Renal pelvis (tissue), 4 donors: Measurements from ENCODE around the gene SOBP. TPM values are rescaled to one million over a fixed set of nuclear protein-coding genes. Genes with fewer than 3 reads are reported as not detected.

Experiments
- DNase-seq: peaks from one replicate; pipeline ENCODE4 v3.0.0-alpha.2; 2013
- polyA plus RNA-seq, 3 donors: library from polyadenylated mRNA; unstranded; fragments of 120-200 nt; gene quantifications; one replicate each; pipeline ENCODE4 v1.2.1, GENCODE V29; 2013; ENCODE audit not compliant: insufficient read length in 3 of 3

SOBP gene
- polyA plus RNA-seq, 3 donors = 11.0 to 15.3 (median 12.6) TPM

- peak; percentile 78 for DNase-seq
These were observed 200.2 kb downstream of the SOBP start for GRCh38 chr6:107689951-107690642.

GRCh38 chr6:107690643-107691061, 200.7 kb downstream of the SOBP start:
- peak; percentile 80 for DNase-seq

DNA sequence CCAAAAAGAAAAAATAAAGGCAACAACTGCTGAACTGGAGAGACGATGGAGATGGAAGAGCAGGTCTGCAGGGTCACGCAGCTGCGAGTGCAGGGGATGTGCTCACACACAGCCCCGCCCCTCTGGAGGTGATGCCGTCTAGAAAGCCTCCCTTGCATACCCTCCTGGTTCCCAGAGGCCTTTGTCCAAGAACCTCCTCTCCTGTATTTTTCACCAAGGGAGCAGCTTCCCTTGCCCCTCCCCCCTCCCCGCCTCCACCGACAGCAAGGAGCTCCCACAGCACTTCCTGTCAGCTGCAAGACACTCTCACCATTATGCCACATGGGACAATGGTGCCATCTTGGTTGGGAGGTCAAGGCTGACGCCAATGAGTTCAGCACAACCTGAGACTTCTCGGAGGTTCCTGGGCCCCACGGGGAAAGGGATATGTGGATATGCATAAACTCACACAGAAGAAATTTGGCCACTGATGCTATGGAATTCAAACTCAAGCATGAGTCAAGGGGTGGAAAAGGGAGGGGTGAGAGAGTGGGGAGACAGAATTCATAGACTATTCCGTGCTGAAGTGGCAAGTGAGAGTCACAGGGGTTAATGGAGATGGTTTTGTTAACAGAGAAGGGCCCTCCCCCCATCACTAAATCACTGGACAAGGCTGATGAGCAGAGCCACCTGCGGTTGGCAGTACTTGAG, 201.3 kb downstream of the SOBP start:
- DNase-seq = peak; percentile 82

DNA sequence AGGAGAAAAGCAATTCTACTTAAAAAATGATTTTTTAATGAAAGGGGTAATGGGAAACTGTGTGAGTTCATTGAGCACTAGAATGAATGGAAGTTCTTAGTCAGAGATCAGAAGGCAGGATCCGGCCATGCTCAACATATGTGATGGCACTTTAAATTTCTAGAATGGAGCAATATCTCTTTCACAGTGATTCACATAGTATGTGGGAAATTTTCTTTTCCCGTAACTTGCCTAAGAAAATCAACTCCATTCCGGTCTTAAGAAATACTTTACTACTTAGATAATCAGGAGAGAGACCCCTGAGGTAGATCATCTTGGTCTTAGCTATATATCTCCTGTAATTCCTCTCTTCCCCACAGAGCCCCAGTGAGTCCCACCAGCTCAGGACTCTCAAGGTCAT, 202.4 kb downstream of the SOBP start:
- no peak for DNase-seq

DNA sequence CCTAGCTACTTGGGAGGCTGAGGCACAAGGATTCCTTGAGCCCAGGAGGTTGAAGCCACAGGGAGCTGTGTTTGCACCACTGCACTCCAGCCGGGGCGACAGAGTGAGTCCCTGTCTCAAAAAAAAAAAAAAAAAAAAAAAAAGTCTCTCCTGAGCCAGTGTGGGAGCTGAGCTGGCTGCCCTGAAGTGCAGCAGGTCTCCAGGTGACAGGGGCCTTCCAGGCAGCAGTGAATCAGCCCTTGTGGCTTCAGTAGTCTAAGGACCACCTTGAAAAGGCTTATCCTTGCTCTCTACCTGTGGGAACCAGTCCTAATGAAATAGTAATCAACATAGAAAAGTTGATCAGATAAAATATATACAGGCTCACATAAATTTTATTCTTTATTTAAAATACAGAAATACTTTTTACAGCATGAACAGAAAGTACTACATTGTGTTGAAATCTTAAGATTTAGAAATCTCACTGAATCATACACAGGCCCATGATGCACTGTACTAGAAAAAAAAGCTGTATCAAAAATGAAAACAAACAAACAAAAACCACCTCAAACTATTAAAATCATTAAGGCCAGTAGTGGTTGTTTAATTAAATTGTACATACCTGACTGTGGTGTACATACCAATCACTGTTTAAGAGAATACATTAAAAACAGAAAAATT, 205.3 kb downstream of the SOBP start:
- DNase-seq = no peak

GRCh38 chr6:107697682-107698081, 207.8 kb downstream of the SOBP start:
- no peak for DNase-seq

GRCh38 chr6:107698146-107698545, 208.2 kb downstream of the SOBP start:
- DNase-seq = no peak

- no peak for DNase-seq
These were observed 209.3 kb downstream of the SOBP start for GRCh38 chr6:107699254-107699653.

DNA sequence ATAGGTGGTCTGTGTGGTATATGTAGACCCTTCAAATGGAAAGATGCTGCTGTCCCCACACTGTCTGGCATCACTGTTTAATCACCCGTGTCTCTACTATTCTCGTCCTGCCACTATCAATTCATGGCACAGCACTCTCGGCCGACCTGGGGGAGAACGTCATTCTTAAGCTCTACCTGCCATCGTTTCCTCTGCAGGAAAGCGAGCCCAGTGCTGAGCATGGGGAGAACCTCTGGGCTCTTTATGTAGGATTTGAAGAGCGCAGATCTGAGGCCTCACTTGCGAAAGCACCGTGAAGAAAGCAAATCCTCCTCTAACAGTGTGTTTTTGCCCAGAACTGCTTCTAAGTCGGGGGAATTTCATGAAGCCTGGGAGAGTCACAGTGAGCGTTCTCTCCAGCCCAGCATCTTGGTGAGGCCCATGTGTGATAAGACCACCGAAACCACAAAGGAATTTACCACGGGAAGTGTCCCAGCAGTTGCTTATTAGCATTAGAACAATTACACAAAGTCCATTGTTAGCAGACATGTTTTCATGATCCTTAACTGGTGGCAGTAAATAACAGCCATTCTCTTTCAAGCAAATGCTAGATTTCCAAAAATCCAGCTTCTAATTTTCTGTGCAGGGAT, 209.9 kb downstream of the SOBP start:
- no peak for DNase-seq

- DNase-seq = no peak
These were observed 213.7 kb downstream of the SOBP start for GRCh38 chr6:107703606-107704005.

DNA sequence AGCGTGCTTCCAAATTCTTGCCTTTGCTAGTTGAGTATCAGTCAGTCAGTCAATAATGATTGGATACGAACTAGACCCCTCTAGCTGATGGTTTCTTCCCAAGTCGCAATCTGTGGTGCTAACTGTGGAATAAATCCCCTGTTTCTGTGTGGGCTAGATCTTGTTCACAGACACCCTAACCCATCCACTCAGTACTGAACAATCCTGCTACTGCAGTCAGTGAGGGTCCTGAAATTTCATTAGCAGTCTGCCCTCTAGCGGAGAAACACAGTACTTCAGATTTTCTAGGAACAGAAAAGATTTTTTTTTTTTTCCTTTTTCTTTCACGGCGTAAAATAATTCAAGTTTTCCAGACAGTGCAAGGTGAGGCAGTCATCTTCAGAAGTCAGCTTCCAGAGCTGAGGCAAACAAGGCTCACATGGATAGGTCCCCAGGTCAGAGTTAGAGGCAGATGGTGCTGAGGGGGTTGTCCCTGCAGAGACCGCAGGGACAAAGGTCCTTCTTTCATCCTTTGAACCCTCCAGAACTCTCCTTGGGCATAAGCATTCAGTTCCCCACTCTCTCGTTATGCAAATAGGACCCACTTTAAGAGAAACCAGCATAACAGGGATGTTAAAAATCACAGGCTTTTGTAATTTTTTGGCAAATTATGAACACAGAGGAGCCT, 214.6 kb downstream of the SOBP start:
- peak; percentile 58 for DNase-seq

- DNase-seq = no peak
These were observed 216.7 kb downstream of the SOBP start for GRCh38 chr6:107706516-107707115.

- no peak for DNase-seq
These were observed 217.7 kb downstream of the SOBP start for GRCh38 chr6:107707346-107708275.

DNA sequence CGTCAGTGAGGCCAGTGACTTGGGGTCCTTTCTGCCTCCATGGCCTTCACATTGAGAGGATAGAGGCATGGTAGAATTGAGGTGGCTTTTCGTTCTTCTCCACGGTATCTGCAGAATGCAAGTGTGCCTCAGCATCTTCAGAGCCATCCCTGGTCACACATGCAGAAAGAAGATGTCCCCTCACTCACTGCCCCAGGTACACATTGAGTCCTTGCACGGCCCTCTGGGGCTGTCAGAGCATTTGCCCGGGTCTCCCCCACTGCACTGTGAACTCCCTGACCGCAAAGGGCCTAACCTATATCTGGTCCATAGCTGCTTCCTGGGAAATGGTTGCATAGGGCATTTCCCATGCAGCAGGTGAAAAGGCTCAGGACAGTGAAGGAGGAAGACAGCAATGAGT, 218.5 kb downstream of the SOBP start:
- DNase-seq = no peak

GRCh38 chr6:107709341-107709740, 219.4 kb downstream of the SOBP start:
- no peak for DNase-seq

Other genes starting within 250 kb of the SOBP start
- 10 to 100 TPM; 15.6 to 17.0 (median 16.4) TPM for gene PDSS2, start 30.6 kb upstream of the SOBP start, polyA plus RNA-seq